Measurements from ENCODE around the gene MFAP1.
"Not testable (repeated sequence)": the region's sequence is repeated elsewhere in the genome, so short reads cannot be mapped to it uniquely, and the experiment has no call there.

DNA sequence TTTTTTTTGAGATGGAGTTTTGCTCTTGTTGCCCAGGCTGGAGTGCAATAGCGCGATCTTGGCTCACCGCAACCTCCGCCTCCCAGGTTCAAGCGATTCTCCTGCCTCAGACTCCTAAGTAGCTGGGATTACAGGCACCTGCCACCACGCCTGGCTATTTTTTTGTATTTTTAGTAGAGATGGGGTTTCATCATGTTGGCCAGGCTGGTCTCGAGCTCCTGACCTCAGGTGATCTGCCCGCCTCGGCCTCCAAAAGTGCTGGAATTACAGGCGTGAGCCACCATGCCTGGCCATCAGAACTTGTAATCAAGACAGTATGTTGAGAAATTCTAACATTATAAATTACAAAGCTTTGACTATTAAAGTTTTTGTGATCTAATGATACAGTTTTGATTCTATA is 42.1 kb upstream of the MFAP1 start:
- not testable (repeated sequence) for TF ChIP-seq CTCF (IDR thresholded peaks at IDR 0.05; ENCODE audit: low read depth, low read length); EZH2phosphoT487 (IDR thresholded peaks at IDR 0.05; ENCODE audit: low read depth)
